ENCODE results near the gene SEC23IP. TPM values are rescaled to one million over a fixed set of nuclear protein-coding genes. Genes with fewer than 3 reads are reported as not detected.
"Not testable (repeated sequence)": the region's sequence is repeated elsewhere in the genome, so short reads cannot be mapped to it uniquely, and the experiment has no call there.

SEC23IP gene
- total RNA-seq, 1 experiment from 2014 or later, result 32.0 TPM

GRCh38 chr10:119903946-119904666 is 11.6 kb downstream of the SEC23IP start:
- Histone ChIP-seq H3K36me3 (ENCODE audit: insufficient read depth, low read length) (peaks cover 42% of the 10 kb centered on the region), H3K9ac (ENCODE audit: low read length) (no peak overlapping the region), H3K27me3 (ENCODE audit: low read length) (no peaks in the 10 kb centered on the region), H3K4me2 (ENCODE audit: low read depth, low read length, poor library complexity, severe bottlenecking) (no peak overlapping the region), H3K79me2 (ENCODE audit: low read length) (peaks cover 53% of the 10 kb centered on the region), H3K4me1 (ENCODE audit: low read length) (no peaks in the 10 kb centered on the region), H3K4me3 (ENCODE audit: low read length) (no peak overlapping the region), H3K27ac (ENCODE audit: low read length) (no peak overlapping the region), H4K20me1 (ENCODE audit: insufficient read depth, low read depth, low read length) (no peaks in the 10 kb centered on the region), H3K9me2 (replicated peaks; ENCODE audit: insufficient read depth, low read length) (no peaks in the 10 kb centered on the region), H2AFZ (ENCODE audit: low read length) (no peak overlapping the region), H3K9me3 (ENCODE audit: low read length) (no peaks in the 10 kb centered on the region)
- no peak for DNase-seq

GRCh38 chr10:119907695-119908094 is 15.2 kb downstream of the SEC23IP start:
- H3K9me3 ChIP-seq (ENCODE audit: low read length); H3K4me3 ChIP-seq (ENCODE audit: low read length); H3K4me2 ChIP-seq (ENCODE audit: low read depth, low read length, poor library complexity, severe bottlenecking); DNase-seq; H3K27ac ChIP-seq (ENCODE audit: low read length); H3K9me2 ChIP-seq (replicated peaks; ENCODE audit: insufficient read depth, low read length); H3K27me3 ChIP-seq (ENCODE audit: low read length); H2AFZ ChIP-seq (ENCODE audit: low read length); H3K9ac ChIP-seq (ENCODE audit: low read length); H3K4me1 ChIP-seq (ENCODE audit: low read length); H4K20me1 ChIP-seq (ENCODE audit: insufficient read depth, low read depth, low read length): not testable (repeated sequence)
- Histone ChIP-seq H3K79me2 (ENCODE audit: low read length) (peaks cover 21% of the 10 kb centered on the region), H3K36me3 (ENCODE audit: insufficient read depth, low read length) (peaks cover 39% of the 10 kb centered on the region)

- Histone ChIP-seq H3K9me3 (ENCODE audit: low read length) (no peaks in the 10 kb centered on the region), H3K27me3 (ENCODE audit: low read length) (no peaks in the 10 kb centered on the region), H3K4me3 (ENCODE audit: low read length) (no peak overlapping the region), H2AFZ (ENCODE audit: low read length) (no peak overlapping the region), H3K79me2 (ENCODE audit: low read length) (peaks cover 16% of the 10 kb centered on the region), H3K4me1 (ENCODE audit: low read length) (no peaks in the 10 kb centered on the region), H3K9me2 (replicated peaks; ENCODE audit: insufficient read depth, low read length) (no peaks in the 10 kb centered on the region), H3K27ac (ENCODE audit: low read length) (no peak overlapping the region), H3K4me2 (ENCODE audit: low read depth, low read length, poor library complexity, severe bottlenecking) (no peak overlapping the region), H3K36me3 (ENCODE audit: insufficient read depth, low read length) (peaks cover 36% of the 10 kb centered on the region), H4K20me1 (ENCODE audit: insufficient read depth, low read depth, low read length) (no peaks in the 10 kb centered on the region), H3K9ac (ENCODE audit: low read length) (no peak overlapping the region)
- no peak for DNase-seq
These were observed 15.6 kb downstream of the SEC23IP start for GRCh38 chr10:119908166-119908565.

- H4K20me1 ChIP-seq (ENCODE audit: insufficient read depth, low read depth, low read length), result no peaks in the 10 kb centered on the region
- peaks cover 6% of the 10 kb centered on the region; the same call in 1 of the 2 replicates for H3K79me2 ChIP-seq (ENCODE audit: low read length)
- H3K4me3 ChIP-seq (ENCODE audit: low read length), result no peak overlapping the region
- H3K36me3 ChIP-seq (ENCODE audit: insufficient read depth, low read length), result peaks cover 25% of the 10 kb centered on the region
- H3K4me2 ChIP-seq (ENCODE audit: low read depth, low read length, poor library complexity, severe bottlenecking), result no peak overlapping the region
- H3K27me3 ChIP-seq (ENCODE audit: low read length), result no peaks in the 10 kb centered on the region
- no peak for DNase-seq
- no peak overlapping the region for H2AFZ ChIP-seq (ENCODE audit: low read length)
- H3K4me1 ChIP-seq (ENCODE audit: low read length), result no peaks in the 10 kb centered on the region
- no peaks in the 10 kb centered on the region for H3K9me2 ChIP-seq (replicated peaks; ENCODE audit: insufficient read depth, low read length)
- no peaks in the 10 kb centered on the region for H3K9me3 ChIP-seq (ENCODE audit: low read length)
- H3K27ac ChIP-seq (ENCODE audit: low read length), result no peak overlapping the region
- H3K9ac ChIP-seq (ENCODE audit: low read length), result no peak overlapping the region
These were observed 18.2 kb downstream of the SEC23IP start for GRCh38 chr10:119910689-119911088.

GRCh38 chr10:119917777-119918176 is 25.2 kb downstream of the SEC23IP start:
- no peaks in the 10 kb centered on the region for H3K9me2 ChIP-seq (replicated peaks; ENCODE audit: insufficient read depth, low read length)
- no peaks in the 10 kb centered on the region for H3K9me3 ChIP-seq (ENCODE audit: low read length)
- H3K9ac ChIP-seq (ENCODE audit: low read length), result no peak overlapping the region
- no peaks in the 10 kb centered on the region for H3K4me1 ChIP-seq (ENCODE audit: low read length)
- peaks cover 10% of the 10 kb centered on the region for H3K79me2 ChIP-seq (ENCODE audit: low read length)
- no peak overlapping the region for H3K27ac ChIP-seq (ENCODE audit: low read length)
- no peaks in the 10 kb centered on the region for H3K27me3 ChIP-seq (ENCODE audit: low read length)
- peaks cover 59% of the 10 kb centered on the region for H3K36me3 ChIP-seq (ENCODE audit: insufficient read depth, low read length)
- H3K4me2 ChIP-seq (ENCODE audit: low read depth, low read length, poor library complexity, severe bottlenecking), result no peak overlapping the region
- no peak overlapping the region for H2AFZ ChIP-seq (ENCODE audit: low read length)
- no peak overlapping the region for H3K4me3 ChIP-seq (ENCODE audit: low read length)
- DNase-seq, result no peak
- H4K20me1 ChIP-seq (ENCODE audit: insufficient read depth, low read depth, low read length), result no peaks in the 10 kb centered on the region

- DNase-seq, result no peak
- Histone ChIP-seq H3K9ac (ENCODE audit: low read length) (no peak overlapping the region), H3K36me3 (ENCODE audit: insufficient read depth, low read length) (peaks cover 53% of the 10 kb centered on the region), H3K4me2 (ENCODE audit: low read depth, low read length, poor library complexity, severe bottlenecking) (no peak overlapping the region), H3K9me2 (replicated peaks; ENCODE audit: insufficient read depth, low read length) (no peaks in the 10 kb centered on the region), H3K79me2 (ENCODE audit: low read length) (peaks cover 10% of the 10 kb centered on the region), H3K27me3 (ENCODE audit: low read length) (no peaks in the 10 kb centered on the region), H3K4me1 (ENCODE audit: low read length) (no peaks in the 10 kb centered on the region), H2AFZ (ENCODE audit: low read length) (no peak overlapping the region), H3K4me3 (ENCODE audit: low read length) (no peak overlapping the region), H3K27ac (ENCODE audit: low read length) (no peak overlapping the region; the same call in 1 of the 2 replicates), H3K9me3 (ENCODE audit: low read length) (no peaks in the 10 kb centered on the region), H4K20me1 (ENCODE audit: insufficient read depth, low read depth, low read length) (no peaks in the 10 kb centered on the region)
These were observed 26.7 kb downstream of the SEC23IP start for GRCh38 chr10:119919271-119919670.

GRCh38 chr10:119919826-119920225 is 27.3 kb downstream of the SEC23IP start:
- H3K36me3 ChIP-seq (ENCODE audit: insufficient read depth, low read length), result peaks cover 48% of the 10 kb centered on the region
- no peak overlapping the region for H3K4me3 ChIP-seq (ENCODE audit: low read length)
- DNase-seq, result no peak
- no peaks in the 10 kb centered on the region for H4K20me1 ChIP-seq (ENCODE audit: insufficient read depth, low read depth, low read length)
- H3K9me3 ChIP-seq (ENCODE audit: low read length), result no peaks in the 10 kb centered on the region
- H3K9ac ChIP-seq (ENCODE audit: low read length), result no peak overlapping the region
- H3K4me2 ChIP-seq (ENCODE audit: low read depth, low read length, poor library complexity, severe bottlenecking), result no peak overlapping the region
- H3K79me2 ChIP-seq (ENCODE audit: low read length), result peaks cover 5% of the 10 kb centered on the region
- H3K4me1 ChIP-seq (ENCODE audit: low read length), result no peaks in the 10 kb centered on the region
- H3K27ac ChIP-seq (ENCODE audit: low read length), result no peak overlapping the region; the same call in 1 of the 2 replicates
- H3K27me3 ChIP-seq (ENCODE audit: low read length), result no peaks in the 10 kb centered on the region
- H3K9me2 ChIP-seq (replicated peaks; ENCODE audit: insufficient read depth, low read length), result no peaks in the 10 kb centered on the region
- H2AFZ ChIP-seq (ENCODE audit: low read length), result no peak overlapping the region

- H3K9me3 ChIP-seq (ENCODE audit: low read length), result no peaks in the 10 kb centered on the region
- no peaks in the 10 kb centered on the region for H3K4me1 ChIP-seq (ENCODE audit: low read length)
- no peak overlapping the region for H3K27ac ChIP-seq (ENCODE audit: low read length)
- H3K79me2 ChIP-seq (ENCODE audit: low read length), result 0 out of 2 replicates have a peak, but pooled peaks cover 10% of the 10 kb centered on the region
- no peaks in the 10 kb centered on the region for H3K27me3 ChIP-seq (ENCODE audit: low read length)
- no peak overlapping the region for H2AFZ ChIP-seq (ENCODE audit: low read length)
- peaks cover 52% of the 10 kb centered on the region; the same call in 1 of the 2 replicates for H3K36me3 ChIP-seq (ENCODE audit: insufficient read depth, low read length)
- DNase-seq, result no peak
- H4K20me1 ChIP-seq (ENCODE audit: insufficient read depth, low read depth, low read length), result no peaks in the 10 kb centered on the region
- no peak overlapping the region for H3K4me2 ChIP-seq (ENCODE audit: low read depth, low read length, poor library complexity, severe bottlenecking)
- H3K9me2 ChIP-seq (replicated peaks; ENCODE audit: insufficient read depth, low read length), result no peaks in the 10 kb centered on the region
- no peak overlapping the region for H3K4me3 ChIP-seq (ENCODE audit: low read length)
- H3K9ac ChIP-seq (ENCODE audit: low read length), result no peak overlapping the region
These were observed 35.9 kb downstream of the SEC23IP start for GRCh38 chr10:119928411-119928810.

Data from Karpas-422 (cell line).